Measurements from ENCODE around the gene RPS24.
"Not testable (repeated sequence)": the region's sequence is repeated elsewhere in the genome, so short reads cannot be mapped to it uniquely, and the experiment has no call there.

RPS24 gene

GRCh38 chr10:78033637-78034470, at the start of gene RPS24:
Gene RPS24, plus strand, starts transcription at chr10:78033863. Its CDS starts 39 bp downstream, at chr10:78033902.
- in situ Hi-C loops (cut with MboI; ENCODE audit: low pct_unique_long_range_greater_than_20kb, low sequenced_read_pairs), result loop anchor here (25.0 kb wide), 1 partner anchor 1153 kb away; no protein-coding TSS in a partner anchor
- peak; percentile 99 for DNase-seq

- in situ Hi-C loops (cut with MboI; ENCODE audit: low pct_unique_long_range_greater_than_20kb, low sequenced_read_pairs), result no loop called here
- DNase-seq, result no peak
Measured at GRCh38 chr10:77984986-77985385, 48.7 kb upstream of the RPS24 start.

- in situ Hi-C loops (cut with MboI; ENCODE audit: low pct_unique_long_range_greater_than_20kb, low sequenced_read_pairs), result no loop called here
- no peak for DNase-seq
Measured at GRCh38 chr10:77987671-77988255, 45.9 kb upstream of the RPS24 start.

- no peak for DNase-seq
- in situ Hi-C loops (cut with MboI; ENCODE audit: low pct_unique_long_range_greater_than_20kb, low sequenced_read_pairs), result no loop called here
Measured at GRCh38 chr10:77989081-77989724, 44.5 kb upstream of the RPS24 start.

GRCh38 chr10:77993620-77994019, 40.0 kb upstream of the RPS24 start:
- in situ Hi-C loops (cut with MboI; ENCODE audit: low pct_unique_long_range_greater_than_20kb, low sequenced_read_pairs), result no loop called here
- DNase-seq, result no peak

GRCh38 chr10:77998780-77999179, 34.9 kb upstream of the RPS24 start:
- DNase-seq; in situ Hi-C loops (cut with MboI; ENCODE audit: low pct_unique_long_range_greater_than_20kb, low sequenced_read_pairs): not testable (repeated sequence)

- DNase-seq, result no peak
- in situ Hi-C loops (cut with MboI; ENCODE audit: low pct_unique_long_range_greater_than_20kb, low sequenced_read_pairs), result no loop called here
Measured at GRCh38 chr10:78000206-78000605, 33.5 kb upstream of the RPS24 start.

GRCh38 chr10:78000956-78001472, 32.6 kb upstream of the RPS24 start:
- no peak for DNase-seq

GRCh38 chr10:78002541-78003288, 30.9 kb upstream of the RPS24 start:
- in situ Hi-C loops (cut with MboI; ENCODE audit: low pct_unique_long_range_greater_than_20kb, low sequenced_read_pairs), result no loop called here

More at GRCh38 chr10:78000956-78001472, 32.6 kb upstream of the RPS24 start:
- in situ Hi-C loops (cut with MboI; ENCODE audit: low pct_unique_long_range_greater_than_20kb, low sequenced_read_pairs), result no loop called here

GRCh38 chr10:78004215-78005026, 29.2 kb upstream of the RPS24 start:
- DNase-seq, result no peak

More at GRCh38 chr10:78002541-78003288, 30.9 kb upstream of the RPS24 start:
- DNase-seq, result no peak

GRCh38 chr10:78007172-78007571, 26.5 kb upstream of the RPS24 start:
- in situ Hi-C loops (cut with MboI; ENCODE audit: low pct_unique_long_range_greater_than_20kb, low sequenced_read_pairs), result no loop called here

More at GRCh38 chr10:78004215-78005026, 29.2 kb upstream of the RPS24 start:
- in situ Hi-C loops (cut with MboI; ENCODE audit: low pct_unique_long_range_greater_than_20kb, low sequenced_read_pairs), result no loop called here

GRCh38 chr10:78009662-78010061, 24.0 kb upstream of the RPS24 start:
- DNase-seq, result no peak
- in situ Hi-C loops (cut with MboI; ENCODE audit: low pct_unique_long_range_greater_than_20kb, low sequenced_read_pairs), result no loop called here

More at GRCh38 chr10:78007172-78007571, 26.5 kb upstream of the RPS24 start:
- no peak for DNase-seq

GRCh38 chr10:78010278-78010677, 23.4 kb upstream of the RPS24 start:
- in situ Hi-C loops (cut with MboI; ENCODE audit: low pct_unique_long_range_greater_than_20kb, low sequenced_read_pairs), result no loop called here

GRCh38 chr10:78011065-78011464, 22.6 kb upstream of the RPS24 start:
- no peak for DNase-seq
- in situ Hi-C loops (cut with MboI; ENCODE audit: low pct_unique_long_range_greater_than_20kb, low sequenced_read_pairs), result no loop called here

More at GRCh38 chr10:78010278-78010677, 23.4 kb upstream of the RPS24 start:
- no peak for DNase-seq

- no peak for DNase-seq
- in situ Hi-C loops (cut with MboI; ENCODE audit: low pct_unique_long_range_greater_than_20kb, low sequenced_read_pairs), result no loop called here
Measured at GRCh38 chr10:78013564-78013963, 20.1 kb upstream of the RPS24 start.

GRCh38 chr10:78015546-78015945, 18.1 kb upstream of the RPS24 start:
- in situ Hi-C loops (cut with MboI; ENCODE audit: low pct_unique_long_range_greater_than_20kb, low sequenced_read_pairs), result no loop called here
- DNase-seq, result no peak

GRCh38 chr10:78017856-78018255, 15.8 kb upstream of the RPS24 start:
- in situ Hi-C loops (cut with MboI; ENCODE audit: low pct_unique_long_range_greater_than_20kb, low sequenced_read_pairs), result no loop called here
- DNase-seq, result no peak

GRCh38 chr10:78019264-78019663, 14.4 kb upstream of the RPS24 start:
- in situ Hi-C loops (cut with MboI; ENCODE audit: low pct_unique_long_range_greater_than_20kb, low sequenced_read_pairs), result no loop called here
- DNase-seq, result no peak
